ENCODE measurements around the gene AKR1C8. TPM values are rescaled to one million over a fixed set of nuclear protein-coding genes. Genes with fewer than 3 reads are reported as not detected.
A peak's percentile ranks its signal among the peaks of the same experiment; 100 is the strongest.

Gene AKR1C8
- total and polyA plus RNA-seq, 2 of the 13 experiments (the other 11 are each of a cell fraction or from before 2014, with no cell fraction given): 0.12 TPM; not detected in 1

DNA sequence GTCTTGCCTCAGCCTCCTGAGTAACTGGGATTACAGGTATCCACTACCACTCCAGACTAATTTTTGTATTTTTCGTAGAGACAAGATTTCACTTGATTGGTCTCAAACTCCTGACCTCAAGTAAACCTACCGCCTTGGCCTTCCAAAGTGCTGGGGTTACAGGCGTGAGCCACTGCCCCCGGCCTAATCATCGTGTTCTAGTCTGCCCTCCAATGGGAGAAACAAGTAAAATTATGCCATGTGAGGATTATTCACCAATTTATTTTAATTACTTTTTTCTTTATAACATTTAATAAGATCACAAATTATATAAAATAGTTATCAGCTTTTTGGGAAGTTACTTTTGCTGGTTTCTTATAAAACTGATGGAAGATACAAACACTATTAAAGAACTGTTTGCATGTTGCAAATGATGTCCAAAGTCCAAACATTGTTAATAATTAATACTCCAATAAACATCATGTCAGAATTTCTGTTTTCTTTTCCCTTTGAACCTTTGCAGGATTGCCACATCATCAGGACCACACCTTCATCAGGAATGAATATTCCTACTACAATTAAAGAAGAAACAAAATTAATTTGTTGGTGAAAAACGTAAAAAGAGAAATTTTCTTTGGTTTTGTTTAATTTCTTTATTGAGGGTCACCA is 10.9 kb upstream of the AKR1C8 start (continued):
- TF ChIP-seq ZMAT5 (CRISPR knock-in tag; IDR thresholded peaks at IDR 0.05; ENCODE audit: borderline replicate concordance, low read depth): no peak
- peak; percentile 95 for TF ChIP-seq HNF1A (IDR thresholded peaks at IDR 0.05; ENCODE audit: low read depth)
- TF ChIP-seq HNF1A (CRISPR knock-in tag; IDR thresholded peaks at IDR 0.05; ENCODE audit: borderline replicate concordance): peak; percentile 95; the same call in 1 of the 2 replicates
- no peak for TF ChIP-seq MEIS2 (CRISPR knock-in tag; IDR thresholded peaks at IDR 0.05)
- TF ChIP-seq HNRNPUL1 (IDR thresholded peaks at IDR 0.05; ENCODE audit: low read depth, low read length): peak; percentile 95
- TF ChIP-seq ZSCAN31 (CRISPR knock-in tag; IDR thresholded peaks at IDR 0.05; ENCODE audit: low read depth): no peak
- no peak for TF ChIP-seq EEA1 (CRISPR knock-in tag; IDR thresholded peaks at IDR 0.05; ENCODE audit: borderline replicate concordance)
- no peak for TF ChIP-seq HCFC1 (IDR thresholded peaks at IDR 0.05; ENCODE audit: low read depth, low read length)
- no peak for TF ChIP-seq ZNF10 (CRISPR knock-in tag; IDR thresholded peaks at IDR 0.05; ENCODE audit: borderline replicate concordance, low read depth)
- TF ChIP-seq SNAPC2 (CRISPR knock-in tag; IDR thresholded peaks at IDR 0.05): no peak
- TF ChIP-seq ZNF225 (CRISPR knock-in tag; IDR thresholded peaks at IDR 0.05): no peak
- peak; percentile 59 for TF ChIP-seq CREM (IDR thresholded peaks at IDR 0.05)
- no peak for TF ChIP-seq CREM (CRISPR knock-in tag; IDR thresholded peaks at IDR 0.05)
- no peak for TF ChIP-seq PBX2 (CRISPR knock-in tag; IDR thresholded peaks at IDR 0.05)
- no peak for TF ChIP-seq ZSCAN12 (CRISPR knock-in tag; IDR thresholded peaks at IDR 0.05)
- no peak for TF ChIP-seq MEIS1 (CRISPR knock-in tag; IDR thresholded peaks at IDR 0.05; ENCODE audit: borderline replicate concordance)
- TF ChIP-seq TCF12 (IDR thresholded peaks at IDR 0.05): no peak
- TF ChIP-seq TCF12 (CRISPR knock-in tag; IDR thresholded peaks at IDR 0.05): no peak
- no peak for TF ChIP-seq GTF2F1 (IDR thresholded peaks at IDR 0.05; ENCODE audit: low read length)
- peak; percentile 42; the same call in 1 of the 2 replicates for TF ChIP-seq RXRA (CRISPR knock-in tag; IDR thresholded peaks at IDR 0.05)
- peak in 1 of 2 experiments; percentile 85; a peak in 2 of 4 replicates for TF ChIP-seq EP300 (IDR thresholded peaks at IDR 0.05; ENCODE audit: low read depth in 2 of 2, low read length in 2 of 2)
- TF ChIP-seq EP300 (CRISPR knock-in tag; IDR thresholded peaks at IDR 0.05; ENCODE audit: borderline replicate concordance): no peak
- TF ChIP-seq ZNF747 (CRISPR knock-in tag; IDR thresholded peaks at IDR 0.05; ENCODE audit: borderline replicate concordance): no peak
- no peak for TF ChIP-seq CENPX (CRISPR knock-in tag; IDR thresholded peaks at IDR 0.05)
- TF ChIP-seq, protein P1, sequence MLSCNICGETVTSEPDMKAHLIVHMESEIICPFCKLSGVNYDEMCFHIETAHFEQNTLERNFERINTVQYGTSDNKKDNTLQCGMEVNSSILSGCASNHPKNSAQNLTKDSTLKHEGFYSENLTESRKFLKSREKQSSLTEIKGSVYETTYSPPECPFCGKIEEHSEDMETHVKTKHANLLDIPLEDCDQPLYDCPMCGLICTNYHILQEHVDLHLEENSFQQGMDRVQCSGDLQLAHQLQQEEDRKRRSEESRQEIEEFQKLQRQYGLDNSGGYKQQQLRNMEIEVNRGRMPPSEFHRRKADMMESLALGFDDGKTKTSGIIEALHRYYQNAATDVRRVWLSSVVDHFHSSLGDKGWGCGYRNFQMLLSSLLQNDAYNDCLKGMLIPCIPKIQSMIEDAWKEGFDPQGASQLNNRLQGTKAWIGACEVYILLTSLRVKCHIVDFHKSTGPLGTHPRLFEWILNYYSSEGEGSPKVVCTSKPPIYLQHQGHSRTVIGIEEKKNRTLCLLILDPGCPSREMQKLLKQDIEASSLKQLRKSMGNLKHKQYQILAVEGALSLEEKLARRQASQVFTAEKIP (CRISPR knock-in tag; IDR thresholded peaks at IDR 0.05; ENCODE audit: borderline replicate concordance): no peak

Data from HepG2 (cell line).